HUES6 (cell line): Measurements from ENCODE around the gene SSX2IP.
"Not testable (repeated sequence)": the region's sequence is repeated elsewhere in the genome, so short reads cannot be mapped to it uniquely, and the experiment has no call there.

Experiments
- H3K27ac ChIP-seq: 2 replicates; pipeline ENCODE4 v1.7.0; 2013; ENCODE audit warnings: low read depth, mild to moderate bottlenecking, low read length, inconsistent platforms
- H3K27me3 ChIP-seq: 2 replicates; pipeline ENCODE4 v1.6.1; 2013; ENCODE audit warnings: low read length; ENCODE audit not compliant: control insufficient read depth, insufficient read depth
- H3K36me3 ChIP-seq: 2 replicates; pipeline ENCODE4 v1.6.1; 2013; ENCODE audit warnings: low read length; ENCODE audit not compliant: control insufficient read depth, insufficient read depth
- H3K4me1 ChIP-seq: 2 replicates; pipeline ENCODE4 v1.6.1; 2013; ENCODE audit warnings: low read length; ENCODE audit not compliant: control insufficient read depth, insufficient read depth
- H3K4me3 ChIP-seq: 2 replicates; pipeline ENCODE4 v1.5.1; 2013; ENCODE audit warnings: low read depth, low read length
- H3K9ac ChIP-seq: one replicate; pipeline ENCODE4 v1.6.1; 2013; ENCODE audit warnings: mild to moderate bottlenecking, low read length
- H3K9me3 ChIP-seq: 2 replicates; pipeline ENCODE4 v1.6.1; 2013; ENCODE audit warnings: low read depth, low read length; ENCODE audit not compliant: control insufficient read depth, insufficient read depth

SSX2IP gene

DNA sequence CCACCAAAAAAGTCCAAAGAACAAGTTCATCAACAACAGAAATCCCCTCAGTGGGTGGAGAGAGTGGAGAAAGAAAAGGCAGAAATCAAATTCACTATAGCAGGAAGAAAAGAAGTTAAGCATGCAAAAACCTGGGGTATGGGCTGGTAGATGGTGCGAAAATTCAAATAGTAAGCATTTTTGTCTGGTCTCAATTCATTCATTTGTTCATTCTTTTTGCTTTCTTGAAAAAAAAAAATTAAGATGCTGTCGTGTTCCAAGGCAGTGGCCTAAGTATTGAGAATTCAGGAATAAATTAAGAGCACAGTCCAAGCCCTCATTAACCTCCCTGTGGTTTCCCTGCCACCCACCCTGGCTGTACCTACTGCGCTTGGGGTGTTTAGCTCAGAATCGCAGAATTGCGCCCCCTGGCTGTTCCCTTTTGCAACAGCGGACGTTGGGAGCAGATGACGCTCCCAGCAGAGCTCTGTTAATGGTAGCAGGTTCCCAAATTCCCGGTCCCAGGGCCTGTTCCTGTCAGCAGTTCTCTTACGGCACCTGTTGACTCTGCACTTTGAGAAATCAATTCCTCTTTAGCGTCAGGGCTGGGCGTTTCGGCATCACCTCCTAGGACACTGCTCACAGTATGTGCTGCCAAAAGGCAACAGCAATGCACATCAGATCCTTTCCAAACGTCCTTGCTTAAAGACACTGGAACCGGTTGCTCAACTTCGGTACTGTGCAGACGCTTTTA, 34.0 kb upstream of the SSX2IP start:
- Histone ChIP-seq H3K27ac (no peak overlapping the region), H3K4me3 (no peak overlapping the region), H3K27me3 (no peaks in the 10 kb centered on the region), H3K9ac (no peak overlapping the region), H3K9me3 (no peaks in the 10 kb centered on the region), H3K4me1 (peaks cover 8% of the 10 kb centered on the region), H3K36me3 (no peaks in the 10 kb centered on the region)

DNA sequence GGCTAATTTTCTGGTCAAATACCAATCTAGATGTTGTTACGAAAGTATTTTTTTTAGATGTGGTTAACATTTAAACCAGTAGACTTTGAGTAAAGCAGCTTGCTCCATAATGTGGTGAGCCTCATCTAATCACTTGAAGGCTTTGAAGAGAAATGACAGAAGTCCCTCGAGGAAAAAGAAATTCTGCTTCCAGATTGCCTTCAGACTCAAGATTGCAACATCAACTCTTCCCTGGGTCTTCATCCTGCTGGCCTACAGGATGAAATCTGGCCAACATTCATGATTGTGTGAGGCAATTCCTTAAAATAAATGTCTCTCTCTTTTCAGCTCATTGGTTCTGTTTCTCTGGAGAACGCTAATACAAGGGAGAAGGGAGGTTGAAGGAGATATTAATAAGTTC, 32.5 kb upstream of the SSX2IP start:
- no peak overlapping the region for H3K9ac ChIP-seq
- no peaks in the 10 kb centered on the region for H3K36me3 ChIP-seq
- peaks cover 8% of the 10 kb centered on the region for H3K4me1 ChIP-seq
- no peaks in the 10 kb centered on the region for H3K9me3 ChIP-seq
- no peaks in the 10 kb centered on the region for H3K27me3 ChIP-seq
- no peak overlapping the region for H3K4me3 ChIP-seq
- H3K27ac ChIP-seq = no peak overlapping the region

DNA sequence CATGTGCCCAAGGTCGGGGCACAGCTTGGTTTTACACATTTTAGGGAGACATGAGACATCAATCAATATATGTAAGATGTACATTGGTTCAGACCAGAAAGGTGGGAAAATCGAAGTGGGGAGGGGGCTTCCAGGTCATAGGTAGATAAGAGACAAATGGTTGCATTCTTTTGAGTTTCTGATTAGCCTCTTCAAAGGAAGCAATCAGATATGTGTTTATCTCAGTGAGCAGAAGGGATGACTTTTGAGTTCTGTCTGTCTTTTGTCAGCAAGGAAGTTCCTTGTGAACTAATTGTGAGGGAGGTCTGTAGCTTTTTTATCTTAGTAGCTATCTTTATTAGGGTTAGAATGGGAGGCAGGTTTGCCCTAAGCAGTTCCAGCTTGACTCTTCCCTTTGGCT, 31.6 kb upstream of the SSX2IP start:
- H3K27me3 ChIP-seq, H3K9ac ChIP-seq, H3K9me3 ChIP-seq, H3K4me1 ChIP-seq, H3K36me3 ChIP-seq, H3K27ac ChIP-seq, H3K4me3 ChIP-seq: not testable (repeated sequence)

DNA sequence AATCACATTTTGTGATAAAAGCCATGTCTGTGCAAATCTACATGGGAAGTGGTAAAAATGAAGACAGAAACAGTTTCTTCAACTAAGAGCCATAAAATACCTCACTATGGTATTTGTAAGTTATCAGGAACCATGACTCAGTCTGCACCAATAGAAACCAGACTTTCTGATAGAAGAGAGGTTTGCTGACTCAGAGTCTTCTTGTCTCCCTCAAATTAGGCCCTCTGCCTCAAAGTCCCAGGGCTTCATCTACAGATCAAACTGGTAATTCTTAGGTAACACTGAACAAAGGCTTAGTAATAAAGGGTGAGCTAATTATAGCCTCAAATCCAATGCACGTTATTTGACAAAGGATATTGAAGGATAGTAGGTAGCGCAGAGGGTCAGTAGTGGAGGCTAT, 30.9 kb upstream of the SSX2IP start:
- no peaks in the 10 kb centered on the region for H3K36me3 ChIP-seq
- no peak overlapping the region for H3K9ac ChIP-seq
- H3K27me3 ChIP-seq = no peaks in the 10 kb centered on the region
- no peak overlapping the region for H3K4me3 ChIP-seq
- H3K9me3 ChIP-seq = no peaks in the 10 kb centered on the region
- H3K27ac ChIP-seq = no peak overlapping the region
- peaks cover 7% of the 10 kb centered on the region for H3K4me1 ChIP-seq

DNA sequence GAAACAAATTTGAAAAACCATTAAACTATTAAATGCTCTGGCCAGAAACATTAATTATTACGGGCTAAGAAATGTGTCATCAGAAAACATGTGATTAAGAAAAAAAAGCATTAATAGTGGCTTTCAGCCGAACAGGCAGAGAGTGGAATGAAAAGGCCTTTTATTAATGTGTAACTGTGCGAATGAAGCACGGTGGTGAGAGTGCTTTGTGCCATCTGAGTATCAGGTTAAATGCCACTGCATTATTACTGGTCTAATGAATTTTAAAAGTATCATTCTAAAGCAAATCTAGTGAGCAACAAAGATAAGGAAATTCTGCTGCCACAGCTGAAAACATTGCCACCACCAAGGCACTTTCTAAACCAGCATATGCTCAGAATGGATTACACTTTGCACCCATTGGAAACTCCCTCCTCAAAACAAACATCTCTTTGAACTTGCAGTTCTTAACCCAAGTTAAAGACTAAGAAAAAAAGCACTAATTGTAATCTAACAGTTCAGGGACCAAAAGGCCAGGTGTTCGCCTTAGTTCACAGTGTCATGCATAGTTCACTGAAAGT, 30.0 kb upstream of the SSX2IP start:
- H3K36me3 ChIP-seq = no peaks in the 10 kb centered on the region
- H3K9me3 ChIP-seq = no peaks in the 10 kb centered on the region
- peaks cover 12% of the 10 kb centered on the region for H3K4me1 ChIP-seq
- H3K9ac ChIP-seq = no peak overlapping the region
- H3K4me3 ChIP-seq = no peak overlapping the region
- H3K27me3 ChIP-seq = no peaks in the 10 kb centered on the region
- no peak overlapping the region for H3K27ac ChIP-seq

DNA sequence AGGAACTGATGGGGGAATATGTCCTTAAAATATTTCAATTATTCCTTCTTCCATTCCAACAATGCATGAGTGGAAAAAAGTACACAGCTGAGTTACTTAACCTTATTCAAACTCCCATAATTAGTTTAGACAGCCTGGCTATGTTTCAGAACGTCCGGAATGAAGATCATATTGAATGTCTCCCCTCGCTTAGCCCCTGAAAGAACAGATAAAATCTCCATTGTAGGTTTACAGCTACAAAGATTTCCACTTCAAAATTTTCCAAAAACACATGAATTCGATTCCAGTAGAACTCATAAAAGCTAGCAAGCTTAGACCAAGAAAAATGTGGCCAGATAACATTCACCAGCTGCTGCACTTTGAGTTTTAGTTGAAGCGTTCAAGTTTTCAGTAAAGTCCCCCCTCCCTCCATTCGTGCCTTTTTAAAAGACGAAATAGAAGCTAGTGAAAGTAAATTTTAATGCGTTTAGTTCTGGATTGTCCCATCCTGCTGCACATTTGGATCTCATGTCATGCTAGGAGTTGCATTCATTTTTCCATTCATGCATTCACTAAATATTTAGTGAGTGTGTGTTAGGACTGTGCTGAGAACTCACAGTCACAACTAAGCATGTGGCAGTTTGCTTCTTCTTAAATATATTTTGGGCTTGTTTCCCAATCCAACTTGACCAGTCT, 29.4 kb upstream of the SSX2IP start:
- Histone ChIP-seq H3K4me1 (peaks cover 12% of the 10 kb centered on the region), H3K27me3 (no peaks in the 10 kb centered on the region), H3K4me3 (no peak overlapping the region), H3K36me3 (no peaks in the 10 kb centered on the region), H3K9ac (no peak overlapping the region), H3K27ac (no peak overlapping the region), H3K9me3 (no peaks in the 10 kb centered on the region)

DNA sequence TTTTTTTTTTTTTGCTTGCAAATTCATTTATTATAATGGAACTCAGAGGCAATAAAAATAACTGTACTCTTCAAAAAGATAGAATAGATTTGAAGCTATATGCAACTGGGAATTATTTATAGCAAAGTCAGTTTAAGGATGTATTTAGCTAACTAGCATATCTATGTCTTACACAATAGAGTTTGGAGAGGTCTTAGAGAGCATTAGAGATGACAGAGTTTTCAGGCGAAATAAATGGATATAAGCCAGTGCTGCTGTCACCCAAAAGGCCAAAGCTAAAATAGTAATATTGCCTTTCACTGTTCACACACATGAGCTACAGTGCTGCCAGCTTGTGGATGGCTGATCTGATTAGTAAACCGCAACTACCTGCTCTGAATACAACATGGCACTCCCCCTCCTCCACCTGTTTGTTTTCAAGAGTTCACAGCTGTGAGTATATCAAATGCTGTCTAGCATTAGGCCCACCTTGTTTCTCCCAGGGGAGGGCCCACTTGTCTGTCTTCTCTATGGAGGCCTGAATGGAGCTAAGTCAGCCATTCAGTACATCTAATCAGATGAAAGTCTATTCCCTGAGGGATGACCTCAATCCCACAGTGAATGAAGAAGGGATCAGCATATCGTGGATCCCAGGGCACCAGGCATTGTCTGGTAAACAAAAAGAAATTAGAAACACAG, 25.2 kb upstream of the SSX2IP start:
- no peaks in the 10 kb centered on the region for H3K9me3 ChIP-seq
- H3K36me3 ChIP-seq = no peaks in the 10 kb centered on the region
- peaks cover 7% of the 10 kb centered on the region; the same call in 1 of the 2 replicates for H3K4me1 ChIP-seq
- no peak overlapping the region for H3K27ac ChIP-seq
- no peaks in the 10 kb centered on the region for H3K27me3 ChIP-seq
- no peak overlapping the region for H3K9ac ChIP-seq
- H3K4me3 ChIP-seq = no peak overlapping the region

DNA sequence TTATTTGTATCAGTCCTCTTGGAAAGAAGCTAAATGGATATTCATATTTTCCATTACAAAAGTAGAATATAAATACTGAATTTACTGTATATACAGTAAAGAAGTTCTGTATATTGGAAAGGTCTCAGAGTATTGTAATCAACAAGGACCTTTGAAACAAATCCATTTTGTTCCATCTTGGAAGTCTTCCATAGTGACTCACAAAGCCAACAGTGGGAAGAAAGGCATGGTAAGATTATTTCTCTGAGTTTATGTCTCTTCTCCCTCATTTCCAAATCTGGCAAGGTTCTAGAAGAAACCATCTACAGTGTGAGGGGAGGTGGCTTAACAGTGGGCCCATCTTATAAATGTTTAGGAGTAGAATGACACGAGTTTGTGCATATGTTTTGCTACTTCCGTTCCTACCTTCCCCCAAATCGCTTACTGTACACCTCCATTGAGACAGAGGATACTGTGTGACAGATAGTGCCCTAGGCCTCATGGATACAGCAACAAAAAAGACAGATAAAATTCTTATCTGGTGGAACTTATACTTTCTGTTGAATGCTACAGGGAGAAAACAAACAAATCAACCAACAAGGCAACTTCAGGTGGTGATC, 22.1 kb upstream of the SSX2IP start:
- Histone ChIP-seq H3K4me1 (peaks cover 7% of the 10 kb centered on the region; the same call in 1 of the 2 replicates), H3K27me3 (no peaks in the 10 kb centered on the region), H3K27ac (no peak overlapping the region), H3K9me3 (no peaks in the 10 kb centered on the region), H3K36me3 (no peaks in the 10 kb centered on the region), H3K4me3 (no peak overlapping the region), H3K9ac (no peak overlapping the region)

DNA sequence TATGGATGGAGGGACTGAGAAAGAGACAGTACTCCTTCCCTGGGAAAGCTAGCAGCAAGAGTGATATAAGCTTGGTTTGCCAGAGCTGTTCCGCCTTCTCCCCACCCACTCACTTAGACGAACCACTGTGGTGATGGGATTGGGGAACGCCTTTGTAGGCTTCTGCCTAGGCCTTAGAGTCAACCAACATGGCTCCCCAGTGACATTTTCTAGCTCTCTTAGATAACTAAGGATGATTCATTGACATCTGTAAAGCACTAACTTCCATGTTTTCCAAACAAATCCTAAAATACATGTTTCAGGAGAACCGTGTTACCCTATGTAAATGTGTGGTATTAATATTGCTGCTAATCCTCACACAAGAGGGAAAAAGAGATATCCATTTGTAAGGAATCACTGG, 21.6 kb upstream of the SSX2IP start:
- Histone ChIP-seq H3K9me3 (no peaks in the 10 kb centered on the region), H3K4me3 (no peak overlapping the region), H3K27me3 (no peaks in the 10 kb centered on the region), H3K36me3 (no peaks in the 10 kb centered on the region), H3K4me1 (peaks cover 7% of the 10 kb centered on the region; the same call in 1 of the 2 replicates), H3K9ac (no peak overlapping the region), H3K27ac (no peak overlapping the region)

DNA sequence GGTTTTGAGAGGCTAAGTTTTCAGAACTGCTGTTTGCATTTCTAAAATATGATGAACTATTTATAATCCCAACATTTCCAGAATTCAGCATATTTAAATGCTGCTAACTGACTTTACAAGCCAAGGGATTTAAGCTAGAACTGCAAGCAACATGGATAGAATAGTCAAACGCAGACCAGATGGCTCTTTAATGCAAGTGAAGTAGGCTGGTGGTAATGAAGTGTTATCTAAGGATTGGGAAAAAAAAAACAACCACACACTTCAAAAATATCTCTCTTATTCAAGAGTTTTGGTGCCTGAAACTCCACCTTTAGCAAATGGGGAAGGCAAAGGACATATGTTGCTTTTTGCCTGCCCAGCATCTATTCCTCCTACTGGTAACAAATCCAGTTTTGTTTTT, 20.9 kb upstream of the SSX2IP start:
- no peak overlapping the region for H3K9ac ChIP-seq
- H3K9me3 ChIP-seq = no peaks in the 10 kb centered on the region
- H3K4me1 ChIP-seq = peaks cover 7% of the 10 kb centered on the region; the same call in 1 of the 2 replicates
- no peak overlapping the region for H3K27ac ChIP-seq
- H3K36me3 ChIP-seq = no peaks in the 10 kb centered on the region
- H3K4me3 ChIP-seq = no peak overlapping the region
- H3K27me3 ChIP-seq = no peaks in the 10 kb centered on the region
